Rectal smooth muscle tissue (tissue), 1 donor: Measurements from ENCODE around the gene TWIST2.
A peak's percentile ranks its signal among the peaks of the same experiment; 100 is the strongest.

ENCODE experiments used
- H3K27ac ChIP-seq: one replicate; pipeline ENCODE4 v1.7.0; 2013; ENCODE audit warnings: low read depth, low read length, inconsistent platforms
- H3K27me3 ChIP-seq: one replicate; pipeline ENCODE4 v1.7.0; 2013; ENCODE audit warnings: low read length; ENCODE audit not compliant: control insufficient read depth, insufficient read depth
- H3K36me3 ChIP-seq: one replicate; pipeline ENCODE4 v1.7.0; 2013; ENCODE audit warnings: low read length; ENCODE audit not compliant: control insufficient read depth, insufficient read depth
- H3K4me1 ChIP-seq: one replicate; pipeline ENCODE4 v1.7.0; 2013; ENCODE audit warnings: low read length; ENCODE audit not compliant: control insufficient read depth, insufficient read depth
- H3K4me3 ChIP-seq: one replicate; pipeline ENCODE4 v1.7.0; 2013; ENCODE audit warnings: low read length
- H3K9ac ChIP-seq: one replicate; pipeline ENCODE4 v1.7.0; 2013; ENCODE audit warnings: low read length

TWIST2 gene

DNA sequence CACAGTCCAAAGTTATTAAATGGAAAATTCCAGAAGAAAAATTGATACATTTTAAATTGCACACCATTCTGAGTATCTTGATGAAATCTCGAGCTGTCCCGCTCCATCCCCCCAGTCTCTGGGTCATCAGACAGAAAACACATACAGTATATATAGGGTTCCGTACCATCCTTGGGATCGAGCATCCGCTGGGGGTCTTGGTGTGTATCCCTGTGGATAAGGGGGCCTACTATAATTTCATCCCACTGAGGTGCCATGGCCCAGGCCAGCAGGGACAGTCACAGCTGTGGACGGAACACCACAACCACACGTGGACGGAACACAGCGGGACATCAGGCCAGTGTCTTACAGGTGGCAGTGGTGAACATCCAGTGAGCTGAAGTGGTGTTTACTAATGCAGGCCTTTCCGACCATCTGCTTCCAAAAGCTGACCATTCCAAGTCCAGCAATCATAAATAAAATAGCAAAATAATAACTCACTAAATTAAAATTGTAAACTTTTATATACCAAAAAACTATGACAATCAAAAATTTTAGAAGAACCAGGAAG, 14.0 kb downstream of the TWIST2 start:
- no peak overlapping the region for H3K9ac ChIP-seq
- peaks cover 29% of the 10 kb centered on the region for H3K4me1 ChIP-seq
- peaks cover 2% of the 10 kb centered on the region for H3K27me3 ChIP-seq
- no peaks in the 10 kb centered on the region for H3K36me3 ChIP-seq
- H3K4me3 ChIP-seq, result no peak overlapping the region
- H3K27ac ChIP-seq, result no peak overlapping the region

DNA sequence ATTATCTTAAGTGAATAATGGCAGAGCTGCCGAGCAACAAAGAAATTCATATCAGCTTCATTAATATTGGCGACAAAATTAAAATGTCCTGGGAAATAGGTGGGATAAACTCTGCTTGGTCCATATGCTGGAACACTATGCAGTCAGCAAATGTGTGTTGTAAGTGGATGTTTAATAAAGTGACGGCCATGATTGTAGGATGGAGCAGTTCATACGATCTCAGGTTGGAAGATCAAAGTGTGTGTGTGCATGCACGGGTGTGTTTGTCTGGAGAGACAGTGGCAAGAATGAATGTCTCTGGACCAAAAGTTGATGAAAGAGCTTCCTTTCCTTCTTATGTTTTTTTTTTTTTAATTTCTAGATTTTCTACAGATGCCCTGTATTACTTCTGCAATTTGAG, 14.8 kb downstream of the TWIST2 start:
- Histone ChIP-seq H3K27me3 (no peaks in the 10 kb centered on the region), H3K36me3 (no peaks in the 10 kb centered on the region), H3K9ac (no peak overlapping the region), H3K4me1 (peaks cover 31% of the 10 kb centered on the region), H3K27ac (no peak overlapping the region), H3K4me3 (no peak overlapping the region)

DNA sequence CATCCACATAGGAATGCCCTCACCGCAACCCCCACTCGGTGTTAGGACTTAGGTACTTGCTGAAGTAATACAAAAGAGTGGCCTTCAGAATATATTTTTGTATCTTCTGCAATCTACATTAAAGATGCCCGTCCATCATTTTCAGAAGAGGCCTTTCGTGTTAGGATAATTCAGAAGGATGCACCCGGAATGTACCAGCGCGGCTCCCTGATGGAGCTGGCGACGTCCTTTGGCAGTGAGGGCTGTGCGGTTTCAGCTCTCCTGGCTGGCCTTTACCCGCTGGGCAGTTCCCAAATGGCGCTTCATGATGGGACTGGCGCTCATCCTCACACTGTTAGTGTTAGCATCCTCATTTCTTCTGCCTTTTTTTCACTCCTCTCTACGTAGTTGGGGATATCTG, 15.3 kb downstream of the TWIST2 start:
- H3K4me1 ChIP-seq, result peaks cover 37% of the 10 kb centered on the region
- no peak overlapping the region for H3K9ac ChIP-seq
- H3K36me3 ChIP-seq, result no peaks in the 10 kb centered on the region
- no peak overlapping the region for H3K4me3 ChIP-seq
- H3K27me3 ChIP-seq, result no peaks in the 10 kb centered on the region
- H3K27ac ChIP-seq, result peak overlapping the region; percentile 80

DNA sequence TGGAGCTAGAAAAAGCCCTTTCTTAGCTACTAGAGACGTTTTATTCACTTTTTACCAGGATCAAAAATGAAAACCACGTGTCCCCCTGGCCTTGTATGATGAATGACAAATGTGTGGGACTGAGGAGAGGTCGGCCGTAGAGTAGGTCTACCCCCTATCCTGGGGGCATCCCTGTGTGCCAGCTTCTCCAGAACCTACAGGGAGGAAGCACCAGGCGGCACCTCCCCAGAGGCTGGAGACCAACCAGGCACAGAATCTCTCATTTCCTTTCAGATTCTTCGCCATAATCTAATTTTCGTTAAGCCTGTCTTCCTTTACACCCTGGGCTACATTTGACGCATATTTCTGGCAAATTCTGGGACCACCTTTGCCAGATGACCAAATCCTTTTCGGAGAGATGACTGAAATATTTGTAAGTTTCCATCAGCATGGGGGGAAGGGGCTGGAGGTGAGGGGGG, 15.9 kb downstream of the TWIST2 start:
- Histone ChIP-seq H3K27me3 (no peaks in the 10 kb centered on the region), H3K36me3 (no peaks in the 10 kb centered on the region), H3K4me3 (peak overlapping the region; percentile 1), H3K4me1 (peaks cover 42% of the 10 kb centered on the region), H3K27ac (peak overlapping the region; percentile 80), H3K9ac (no peak overlapping the region)

- Histone ChIP-seq H3K36me3 (no peaks in the 10 kb centered on the region), H3K9ac (no peak overlapping the region), H3K4me3 (peak overlapping the region; percentile 16), H3K4me1 (peaks cover 46% of the 10 kb centered on the region), H3K27me3 (no peaks in the 10 kb centered on the region), H3K27ac (peak overlapping the region; percentile 80)
Measured at GRCh38 chr2:238864207-238865014, 16.5 kb downstream of the TWIST2 start.

DNA sequence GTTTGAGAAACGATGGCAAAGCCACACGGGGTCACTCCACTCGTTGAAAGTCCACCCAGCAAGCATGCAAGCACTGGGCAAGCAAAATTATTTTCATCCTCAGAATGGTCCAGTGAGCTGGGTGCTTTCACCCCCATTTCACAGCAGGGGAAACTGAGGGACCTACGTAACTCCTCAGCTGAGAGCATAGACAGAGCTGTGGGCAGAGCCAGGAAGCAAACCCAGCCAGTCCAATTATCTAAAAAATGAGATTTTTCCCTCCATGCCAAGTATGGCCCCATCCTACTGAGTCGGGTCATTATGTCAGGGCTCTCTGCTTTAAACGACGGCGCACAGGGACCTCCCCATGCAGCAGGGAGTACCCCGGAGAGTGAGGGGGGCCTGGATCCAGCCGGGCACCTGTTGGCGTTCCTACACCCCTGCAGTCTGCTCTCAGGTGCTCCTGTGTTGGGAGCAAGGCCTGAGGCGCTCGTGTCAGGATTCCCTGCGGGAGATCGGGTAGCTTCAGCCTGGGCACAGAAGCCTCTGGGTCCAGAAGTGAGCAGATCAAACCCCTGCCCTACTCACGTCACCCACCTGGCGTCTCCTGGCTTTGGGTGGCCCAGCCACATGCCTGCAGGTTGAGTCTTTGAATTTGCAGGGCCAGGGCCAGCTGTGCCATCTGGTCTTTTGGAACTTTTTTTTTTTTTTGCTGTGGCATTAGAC, 17.3 kb downstream of the TWIST2 start:
- peak overlapping the region; percentile 80 for H3K27ac ChIP-seq
- no peak overlapping the region for H3K9ac ChIP-seq
- H3K4me3 ChIP-seq, result no peak overlapping the region
- H3K27me3 ChIP-seq, result no peaks in the 10 kb centered on the region
- peaks cover 46% of the 10 kb centered on the region for H3K4me1 ChIP-seq
- H3K36me3 ChIP-seq, result no peaks in the 10 kb centered on the region

DNA sequence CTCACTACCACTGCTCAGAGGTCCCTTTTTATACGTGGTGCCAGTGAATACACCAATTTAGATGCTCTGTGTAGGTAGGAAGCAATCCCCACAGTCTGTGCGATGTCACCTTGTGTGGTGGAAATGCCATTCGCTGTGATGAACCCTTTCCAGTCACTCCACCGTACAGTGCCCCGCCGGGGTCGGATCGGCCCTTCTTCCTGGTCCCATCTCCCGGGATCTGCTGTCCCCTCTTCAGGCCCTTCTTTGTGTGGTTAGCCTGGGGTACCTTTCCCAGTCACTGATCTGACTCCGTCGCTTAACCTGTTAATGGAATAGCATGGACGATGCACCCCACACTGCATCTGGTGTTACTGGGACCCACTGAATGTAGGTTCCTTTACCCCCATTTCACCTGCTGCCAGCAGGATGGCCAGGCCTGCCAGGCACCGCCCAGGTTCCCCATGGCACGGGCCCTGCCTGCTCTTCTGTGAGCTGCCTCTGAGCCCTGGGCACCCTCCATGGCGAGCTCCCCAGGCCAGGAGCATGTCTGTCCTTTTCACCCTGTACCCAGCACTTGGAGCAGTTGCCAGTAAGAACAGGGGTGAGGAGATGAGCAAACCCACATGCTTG, 18.0 kb downstream of the TWIST2 start:
- peaks cover 46% of the 10 kb centered on the region for H3K4me1 ChIP-seq

DNA sequence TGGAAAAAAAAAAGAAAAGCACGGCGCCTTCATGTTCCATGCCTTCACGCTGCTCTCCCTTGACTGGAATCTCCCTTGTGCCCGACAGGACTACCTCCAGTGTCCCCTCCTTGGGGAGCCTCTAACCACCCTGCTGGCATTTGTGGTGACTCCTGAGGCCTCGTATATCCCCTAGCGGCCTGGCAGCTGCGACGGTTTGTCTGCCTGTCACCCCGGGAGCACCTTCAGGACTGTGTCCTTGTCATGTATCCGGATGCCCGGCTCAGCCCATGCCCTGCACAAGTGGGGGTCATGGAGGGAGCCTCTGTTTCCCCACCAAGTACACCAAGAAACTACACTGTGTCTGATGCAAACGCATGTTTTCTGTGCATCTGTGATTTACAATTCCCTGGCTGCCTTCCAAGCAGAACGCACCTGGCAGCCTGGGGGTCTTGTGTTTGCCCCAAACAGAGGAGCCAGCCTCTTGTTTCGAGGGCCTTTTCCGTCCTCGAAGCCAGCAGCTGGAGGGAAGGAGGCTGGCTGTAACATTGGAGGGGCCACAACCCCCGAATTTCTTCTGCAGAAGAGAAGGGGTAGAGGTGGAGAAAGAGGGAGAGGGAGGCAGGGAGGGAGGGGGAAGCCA, 18.9 kb downstream of the TWIST2 start:
- no peaks in the 10 kb centered on the region for H3K27me3 ChIP-seq
- H3K36me3 ChIP-seq, result no peaks in the 10 kb centered on the region
- H3K9ac ChIP-seq, result no peak overlapping the region
- peak overlapping the region; percentile 46 for H3K27ac ChIP-seq
- H3K4me3 ChIP-seq, result no peak overlapping the region
- peaks cover 41% of the 10 kb centered on the region for H3K4me1 ChIP-seq

More for the DNA sequence above, 18.0 kb downstream of the TWIST2 start:
- no peaks in the 10 kb centered on the region for H3K27me3 ChIP-seq
- no peak overlapping the region for H3K9ac ChIP-seq
- no peak overlapping the region for H3K27ac ChIP-seq
- no peaks in the 10 kb centered on the region for H3K36me3 ChIP-seq
- no peak overlapping the region for H3K4me3 ChIP-seq

GRCh38 chr2:238868067-238868524, 20.2 kb downstream of the TWIST2 start:
- H3K27ac ChIP-seq, result peak overlapping the region; percentile 67
- H3K9ac ChIP-seq, result no peak overlapping the region
- no peak overlapping the region for H3K4me3 ChIP-seq
- peaks cover 41% of the 10 kb centered on the region for H3K4me1 ChIP-seq
- H3K27me3 ChIP-seq, result no peaks in the 10 kb centered on the region
- no peaks in the 10 kb centered on the region for H3K36me3 ChIP-seq

DNA sequence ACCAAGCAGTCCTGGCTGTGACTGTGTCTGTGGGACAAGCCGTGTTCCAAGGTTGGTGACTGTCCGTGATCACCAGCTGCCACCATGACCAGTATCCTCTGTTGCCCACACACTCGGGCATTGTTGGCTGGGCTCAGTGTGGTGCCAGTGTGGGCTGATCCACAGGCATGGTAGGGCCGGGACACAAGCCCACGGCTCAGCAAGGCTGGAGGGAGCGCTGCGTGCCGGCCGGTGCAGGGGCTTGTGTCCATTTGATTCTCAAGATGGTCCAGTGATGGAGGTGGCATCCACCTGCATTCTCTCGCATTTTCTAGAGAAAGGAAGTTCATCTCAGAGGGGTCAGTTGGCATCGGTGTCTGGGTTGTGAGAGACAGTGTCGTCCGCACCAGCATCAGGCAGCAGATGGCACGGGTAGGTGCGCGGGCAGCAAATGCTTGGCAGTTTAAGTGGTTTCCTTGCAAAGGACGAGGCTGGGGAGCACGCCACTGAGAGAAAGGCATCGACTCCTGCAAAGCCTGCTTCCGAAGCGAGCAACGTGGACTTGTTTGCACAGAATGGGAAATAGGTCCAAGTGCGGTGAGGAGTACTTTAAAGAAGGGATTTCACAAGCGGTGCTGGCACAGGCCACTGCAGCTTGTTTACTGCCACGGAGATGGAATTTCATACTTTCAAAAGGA, 20.9 kb downstream of the TWIST2 start:
- Histone ChIP-seq H3K4me1 (peaks cover 36% of the 10 kb centered on the region), H3K4me3 (no peak overlapping the region), H3K36me3 (no peaks in the 10 kb centered on the region), H3K9ac (no peak overlapping the region), H3K27me3 (no peaks in the 10 kb centered on the region), H3K27ac (peak overlapping the region; percentile 67)

- H3K4me3 ChIP-seq, result no peak overlapping the region
- no peak overlapping the region for H3K9ac ChIP-seq
- no peaks in the 10 kb centered on the region for H3K36me3 ChIP-seq
- peaks cover 30% of the 10 kb centered on the region for H3K4me1 ChIP-seq
- peak overlapping the region; percentile 58 for H3K27ac ChIP-seq
- H3K27me3 ChIP-seq, result no peaks in the 10 kb centered on the region
Measured at GRCh38 chr2:238869293-238870124, 21.6 kb downstream of the TWIST2 start.
